GM13976 (cell line): ENCODE results near the gene IQGAP2.
"Not testable (repeated sequence)": the region's sequence is repeated elsewhere in the genome, so short reads cannot be mapped to it uniquely, and the experiment has no call there.

Experiments used
- DNase-seq: peaks from one replicate; pipeline ENCODE4 v3.0.0; 2012; ENCODE audit warnings: low spot score
- CTCF ChIP-seq: IDR thresholded peaks from 2 replicates; pipeline ENCODE4 v1.5.1; 2012; ENCODE audit warnings: borderline replicate concordance, mild to moderate bottlenecking; ENCODE audit not compliant: insufficient read depth; ENCODE audit errors: extremely low read depth, missing control alignments, control extremely low read depth
- in situ Hi-C: fragments of 300-500 bp; cut with MboI; formaldehyde crosslinking; loops from one replicate; pipeline ENCODE4 v1.12.0; 2022; ENCODE audit warnings: low sequenced_read_pairs, mixed read lengths, inconsistent platforms; ENCODE audit not compliant: unreplicated experiment

The IQGAP2 gene

GRCh38 chr5:76602094-76602726, 199.1 kb downstream of the IQGAP2 start:
- no peak for TF ChIP-seq CTCF
- no peak for DNase-seq
- in situ Hi-C loops = no loop called here

- in situ Hi-C loops = not testable (repeated sequence)
These were observed 200.9 kb downstream of the IQGAP2 start for GRCh38 chr5:76603991-76604390.

GRCh38 chr5:76604838-76605237, 201.8 kb downstream of the IQGAP2 start:
- no peak for TF ChIP-seq CTCF
- DNase-seq = no peak
- in situ Hi-C loops = no loop called here

More at GRCh38 chr5:76603991-76604390, 200.9 kb downstream of the IQGAP2 start:
- not testable (repeated sequence) for DNase-seq

GRCh38 chr5:76606701-76607100, 203.6 kb downstream of the IQGAP2 start:
- no peak for DNase-seq
- no peak for TF ChIP-seq CTCF
- in situ Hi-C loops = no loop called here

GRCh38 chr5:76607353-76607871, 204.3 kb downstream of the IQGAP2 start:
- TF ChIP-seq CTCF = no peak
- DNase-seq = no peak
- in situ Hi-C loops = no loop called here

- in situ Hi-C loops = no loop called here
- no peak for TF ChIP-seq CTCF
- peak; percentile 32 for DNase-seq
These were observed 205.7 kb downstream of the IQGAP2 start for GRCh38 chr5:76608833-76609232.

- TF ChIP-seq CTCF = no peak
- no peak for DNase-seq
- in situ Hi-C loops = no loop called here
These were observed 207.1 kb downstream of the IQGAP2 start for GRCh38 chr5:76610196-76610595.
